ENCODE measurements around the gene CSK.
A peak's percentile ranks its signal among the peaks of the same experiment; 100 is the strongest.

Gene CSK

GRCh38 chr15:74799856-74800558 is 18.1 kb downstream of the CSK start:
- DNase-seq, result peak in 47 of 56 donors; percentile 21 to 80 (median 49)

- peak in 1 of 56 donors; percentile 31 for DNase-seq
These were observed 18.7 kb downstream of the CSK start for GRCh38 chr15:74800559-74801094.

GRCh38 chr15:74801311-74801997 is 19.6 kb downstream of the CSK start:
- no peak for DNase-seq

- DNase-seq, result no peak
These were observed 20.4 kb downstream of the CSK start for GRCh38 chr15:74802290-74802689.

- DNase-seq, result no peak
These were observed 21.1 kb downstream of the CSK start for GRCh38 chr15:74802862-74803447.

GRCh38 chr15:74804935-74805334 is 23.1 kb downstream of the CSK start:
- DNase-seq, result no peak

- DNase-seq, result no peak
These were observed 25.4 kb downstream of the CSK start for GRCh38 chr15:74807282-74807681.

- no peak for DNase-seq
These were observed 26.4 kb downstream of the CSK start for GRCh38 chr15:74808078-74808839.

- no peak for DNase-seq
These were observed 27.0 kb downstream of the CSK start for GRCh38 chr15:74808840-74809229.

- DNase-seq, result no peak
These were observed 27.4 kb downstream of the CSK start for GRCh38 chr15:74809242-74809641.

GRCh38 chr15:74809956-74810355 is 28.1 kb downstream of the CSK start:
- DNase-seq, result no peak

- DNase-seq, result no peak
These were observed 30.7 kb downstream of the CSK start, which contains the start of gene LMAN1L for GRCh38 chr15:74812533-74812932. TSS of gene LMAN1L (plus strand) at chr15:74812835. CDS start at chr15:74812855, 20 bp downstream.

GRCh38 chr15:74815121-74815934 is 33.4 kb downstream of the CSK start:
- peak in 3 of 56 donors; percentile 9 to 50 (median 16) for DNase-seq

GRCh38 chr15:74815961-74816360 is 34.1 kb downstream of the CSK start:
- DNase-seq, result no peak

- no peak for DNase-seq
These were observed 34.9 kb downstream of the CSK start for GRCh38 chr15:74816624-74817369.

- DNase-seq, result peak in 3 of 56 donors; percentile 15 to 41 (median 27)
These were observed 35.5 kb downstream of the CSK start for GRCh38 chr15:74817370-74817737.

GRCh38 chr15:74820056-74820455 is 38.2 kb downstream of the CSK start:
- DNase-seq, result no peak

- no peak for DNase-seq
These were observed 39.4 kb downstream of the CSK start for GRCh38 chr15:74821091-74821789.

GRCh38 chr15:74821790-74822158 is 39.9 kb downstream of the CSK start:
- no peak for DNase-seq
